Measurements from ENCODE around the gene RMC1. TPM values are rescaled to one million over a fixed set of nuclear protein-coding genes. Genes with fewer than 3 reads are reported as not detected.

RMC1 gene
- total and polyA plus RNA-seq, 12 donors, result 10.2 to 61.7 (median 24.4) TPM

DNA sequence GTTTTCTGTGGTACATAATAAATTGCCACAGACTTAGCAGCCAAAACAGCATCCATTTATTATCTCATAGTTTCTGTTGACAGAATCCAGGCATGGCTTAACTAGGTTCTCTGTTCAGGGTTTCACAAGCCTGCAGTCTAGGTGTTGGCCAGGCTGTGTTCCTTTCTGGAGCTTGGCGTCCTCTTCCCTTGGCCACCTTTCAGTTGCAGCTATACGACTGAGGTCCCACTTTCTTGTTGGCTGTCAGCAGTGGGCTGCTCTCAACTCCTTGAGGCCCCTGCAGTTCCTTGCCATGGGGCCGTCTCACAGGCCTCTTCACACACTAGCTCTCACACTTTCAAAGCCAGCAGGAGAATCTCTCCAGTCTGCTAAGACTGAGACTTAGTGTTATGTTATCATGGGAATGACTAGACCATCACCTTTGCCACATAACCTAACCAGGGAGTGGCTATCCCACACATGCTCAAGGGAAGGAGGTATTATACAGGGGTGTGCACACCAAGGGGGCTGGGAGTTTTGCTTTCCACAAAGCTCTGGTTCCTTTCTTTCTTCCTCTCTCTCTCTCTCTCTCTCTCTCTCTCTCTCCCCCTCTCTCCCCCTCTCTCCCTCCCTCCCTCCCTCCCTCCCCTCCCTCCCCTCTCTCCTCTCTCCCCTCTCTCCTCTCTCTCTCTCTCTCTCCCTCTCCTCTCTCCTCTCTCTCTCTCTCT lies 34.4 kb upstream of the RMC1 start:
- no peak overlapping the region for H3K4me3 ChIP-seq
- H3K9me3 ChIP-seq (replicated peaks in 1 of 3), result no peaks in the 10 kb centered on the region
- TF ChIP-seq POLR2A (IDR thresholded peaks at IDR 0.05), result no peak
- TF ChIP-seq, protein P1, sequence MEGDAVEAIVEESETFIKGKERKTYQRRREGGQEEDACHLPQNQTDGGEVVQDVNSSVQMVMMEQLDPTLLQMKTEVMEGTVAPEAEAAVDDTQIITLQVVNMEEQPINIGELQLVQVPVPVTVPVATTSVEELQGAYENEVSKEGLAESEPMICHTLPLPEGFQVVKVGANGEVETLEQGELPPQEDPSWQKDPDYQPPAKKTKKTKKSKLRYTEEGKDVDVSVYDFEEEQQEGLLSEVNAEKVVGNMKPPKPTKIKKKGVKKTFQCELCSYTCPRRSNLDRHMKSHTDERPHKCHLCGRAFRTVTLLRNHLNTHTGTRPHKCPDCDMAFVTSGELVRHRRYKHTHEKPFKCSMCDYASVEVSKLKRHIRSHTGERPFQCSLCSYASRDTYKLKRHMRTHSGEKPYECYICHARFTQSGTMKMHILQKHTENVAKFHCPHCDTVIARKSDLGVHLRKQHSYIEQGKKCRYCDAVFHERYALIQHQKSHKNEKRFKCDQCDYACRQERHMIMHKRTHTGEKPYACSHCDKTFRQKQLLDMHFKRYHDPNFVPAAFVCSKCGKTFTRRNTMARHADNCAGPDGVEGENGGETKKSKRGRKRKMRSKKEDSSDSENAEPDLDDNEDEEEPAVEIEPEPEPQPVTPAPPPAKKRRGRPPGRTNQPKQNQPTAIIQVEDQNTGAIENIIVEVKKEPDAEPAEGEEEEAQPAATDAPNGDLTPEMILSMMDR (IDR thresholded peaks at IDR 0.05), result no peak
- 86 to 89% (median 87%) methylated on average over 3 of the region's 3 CpGs for WGBS, 4 donors
- no peak for DNase-seq
- intact Hi-C loops (cut with DNase I), result no loop called here
- H3K36me3 ChIP-seq (replicated peaks in 1 of 2), result peaks cover 0 to 95% of the 10 kb centered on the region in 2 donors
- no peaks in the 10 kb centered on the region for H3K27me3 ChIP-seq
- H3K27ac ChIP-seq, result no peak overlapping the region
- no peaks in the 10 kb centered on the region for H3K4me1 ChIP-seq (replicated peaks in 1 of 2)

DNA sequence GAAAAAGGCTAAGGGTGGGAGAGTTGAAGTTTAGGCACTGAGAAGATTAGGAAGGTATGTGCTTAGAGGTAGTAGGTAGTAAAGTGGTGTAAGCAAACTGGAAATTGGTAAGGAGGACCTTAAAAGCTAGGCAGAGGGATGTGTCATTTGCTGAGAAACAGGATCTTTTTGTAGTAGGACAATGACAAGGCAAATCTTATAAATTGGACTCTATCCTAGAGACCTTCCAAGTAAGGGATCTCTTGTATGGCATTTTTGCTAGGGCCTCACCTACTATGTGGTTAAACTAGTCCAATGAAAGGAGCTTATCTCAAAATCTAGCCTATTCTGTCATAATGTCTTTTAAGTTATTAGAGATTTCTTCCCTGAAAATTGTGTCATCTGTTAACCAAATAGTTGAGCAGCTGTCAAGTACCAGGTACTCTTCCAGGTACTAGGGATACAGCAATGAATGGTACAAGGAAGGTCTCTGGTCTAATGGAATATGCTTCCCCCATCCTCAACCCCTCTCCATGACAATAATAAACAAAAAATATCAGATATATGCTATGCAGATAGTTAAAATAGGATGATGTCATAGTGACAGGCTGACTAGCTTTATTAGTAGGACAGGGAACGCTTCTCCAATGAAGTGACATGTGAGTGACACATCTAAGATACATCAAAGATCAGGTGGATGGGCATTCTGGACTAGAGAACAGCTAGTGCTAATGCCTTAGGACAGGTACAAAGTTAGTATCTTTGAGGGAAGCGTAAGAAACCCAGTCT lies 32.5 kb upstream of the RMC1 start:
- WGBS, 4 donors, result 93 to 100% (median 98%) methylated on average over 2 of the region's 2 CpGs
- TF ChIP-seq, protein P1 (IDR thresholded peaks at IDR 0.05), result no peak
- TF ChIP-seq POLR2A (IDR thresholded peaks at IDR 0.05), result no peak
- no peak for DNase-seq
- Histone ChIP-seq H3K27ac (no peak overlapping the region), H3K9me3 (replicated peaks in 1 of 3) (no peaks in the 10 kb centered on the region), H3K4me1 (replicated peaks in 1 of 2) (no peaks in the 10 kb centered on the region), H3K4me3 (no peak overlapping the region), H3K36me3 (replicated peaks in 1 of 2) (peaks cover 0 to 95% of the 10 kb centered on the region in 2 donors), H3K27me3 (no peaks in the 10 kb centered on the region)
- intact Hi-C loops (cut with DNase I), result no loop called here

DNA sequence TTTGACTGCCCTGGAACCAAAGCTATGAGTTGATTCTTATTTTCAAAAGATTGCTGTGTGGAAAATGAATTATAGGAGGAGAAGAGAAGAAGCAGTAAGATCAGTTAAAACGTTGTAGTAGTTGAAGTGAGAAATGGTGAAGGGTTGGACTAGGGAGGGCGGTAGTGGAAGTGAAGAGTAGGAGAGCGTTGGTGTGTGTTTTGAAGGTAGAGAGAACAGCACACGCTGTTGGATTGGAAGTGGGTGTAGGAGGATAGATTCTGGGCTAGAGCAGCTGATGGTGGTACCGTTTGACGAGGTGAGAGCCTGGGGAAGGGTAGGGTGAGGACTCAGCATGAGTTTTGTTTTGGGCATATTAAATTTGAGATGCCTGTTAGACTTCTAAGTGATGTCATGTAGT lies 31.8 kb upstream of the RMC1 start:
- no peaks in the 10 kb centered on the region for H3K4me1 ChIP-seq (replicated peaks in 1 of 2)
- intact Hi-C loops (cut with DNase I), result no loop called here
- WGBS, 4 donors, result 93 to 98% (median 94%) methylated on average over 6 of the region's 6 CpGs
- H3K27ac ChIP-seq, result no peak overlapping the region
- no peaks in the 10 kb centered on the region for H3K27me3 ChIP-seq
- peaks cover 0 to 95% of the 10 kb centered on the region in 2 donors for H3K36me3 ChIP-seq (replicated peaks in 1 of 2)
- H3K9me3 ChIP-seq (replicated peaks in 1 of 3), result no peaks in the 10 kb centered on the region
- no peak overlapping the region for H3K4me3 ChIP-seq
- TF ChIP-seq, protein P1 (IDR thresholded peaks at IDR 0.05), result no peak
- TF ChIP-seq POLR2A (IDR thresholded peaks at IDR 0.05), result no peak
- no peak for DNase-seq

DNA sequence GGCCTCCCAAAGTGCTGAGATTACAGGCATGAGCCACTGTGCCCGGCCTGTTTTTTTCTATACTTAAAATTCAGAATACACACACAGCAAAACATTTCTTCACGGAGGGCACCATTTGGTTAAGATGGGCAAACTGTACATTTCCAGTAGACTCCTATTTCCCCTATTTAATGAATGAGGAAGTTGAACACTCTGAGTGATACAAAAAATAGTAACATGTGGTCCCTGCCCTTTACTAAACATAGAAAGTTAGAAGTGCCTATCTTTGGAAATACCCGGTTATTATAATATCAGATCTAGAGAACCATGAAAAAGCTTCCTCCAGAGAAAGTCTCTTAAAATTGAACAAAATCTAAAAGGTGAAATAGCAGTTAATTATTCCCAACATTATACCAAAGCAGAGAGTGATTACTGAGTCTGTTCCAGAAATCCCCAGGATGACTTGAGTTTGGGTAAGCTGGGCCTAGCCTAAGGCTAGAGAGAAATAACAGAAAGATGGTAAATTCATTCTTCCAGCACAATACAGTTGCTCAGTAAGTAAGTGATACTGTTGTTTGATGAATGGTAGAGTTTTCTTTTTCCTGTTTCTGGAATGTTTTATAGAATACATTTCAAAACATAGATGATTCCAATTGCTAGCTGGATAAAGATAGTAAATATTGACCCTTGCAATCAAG lies 23.3 kb upstream of the RMC1 start:
- 70 to 80% (median 77%) methylated on average over 3 of the region's 3 CpGs for WGBS, 4 donors
- Histone ChIP-seq H3K27ac (no peak overlapping the region), H3K4me1 (replicated peaks in 1 of 2) (no peaks in the 10 kb centered on the region), H3K36me3 (replicated peaks in 1 of 2) (peaks cover 0 to 74% of the 10 kb centered on the region in 2 donors), H3K9me3 (replicated peaks in 1 of 3) (no peaks in the 10 kb centered on the region), H3K4me3 (no peak overlapping the region), H3K27me3 (no peaks in the 10 kb centered on the region)
- no peak for DNase-seq
- TF ChIP-seq, protein P1 (IDR thresholded peaks at IDR 0.05), result no peak
- TF ChIP-seq POLR2A (IDR thresholded peaks at IDR 0.05), result no peak
- intact Hi-C loops (cut with DNase I), result no loop called here
